MM.1S (cell line): Measurements from ENCODE around the gene NEURL1.

Experiments
- EZH2 ChIP-seq: fragments of 300-600 bp; sonication (generic); optimal IDR thresholded peaks from 2 replicates; pipeline ENCODE3; 2017; ENCODE audit warnings: low read depth, mild to moderate bottlenecking, antibody characterized with exemption, low read length, mixed read lengths
- TF ChIP-seq, protein P1 (sequence below): fragments of 300-600 bp; sonication (generic); IDR thresholded peaks from 2 replicates; pipeline ENCODE4 v1.5.1; 2016; ENCODE audit warnings: antibody characterized with exemption, low read length, mixed read lengths

DNA sequence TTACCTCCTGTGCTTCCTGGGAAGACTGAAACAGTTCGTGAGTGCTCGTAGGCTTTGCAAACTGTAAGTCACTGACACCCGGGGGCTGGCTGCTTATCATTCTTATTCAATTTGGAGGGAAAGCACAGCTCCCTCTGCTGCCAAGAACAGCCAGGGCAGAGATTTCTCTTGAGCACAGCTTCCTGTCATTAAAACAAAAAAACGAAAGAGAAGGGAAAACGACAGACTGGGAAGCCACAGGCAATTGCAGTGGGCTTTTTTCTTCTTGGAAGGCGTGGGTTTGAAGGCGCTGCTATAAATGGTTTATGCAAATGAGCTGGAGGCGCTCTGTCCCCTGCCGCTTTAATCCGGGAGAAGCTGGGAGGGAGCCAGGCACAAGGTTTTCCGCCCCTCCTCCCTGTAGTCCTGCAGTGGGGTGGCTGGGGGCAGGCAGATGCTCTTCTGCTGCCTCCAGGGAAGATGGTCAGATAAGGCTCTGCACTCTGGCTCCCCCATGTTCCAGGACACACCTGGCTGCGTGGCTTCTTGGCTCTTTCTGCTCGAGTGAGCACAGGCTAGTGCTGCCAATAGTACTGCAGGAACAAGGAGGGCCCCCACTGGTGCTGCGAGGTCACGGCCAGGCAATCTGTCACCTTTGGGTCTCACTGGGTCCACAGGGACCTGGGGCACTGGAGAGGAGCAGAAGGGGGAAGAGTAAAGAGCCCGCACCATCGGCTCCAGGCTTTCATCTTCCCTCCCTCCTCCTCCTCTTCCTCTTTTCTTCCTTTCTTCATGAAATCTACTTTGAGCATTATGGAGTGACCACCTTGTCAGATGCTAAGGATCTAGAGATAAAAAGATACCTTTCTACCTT, 49.5 kb downstream of the NEURL1 start:
- TF ChIP-seq EZH2: no peak
- TF ChIP-seq, protein P1, sequence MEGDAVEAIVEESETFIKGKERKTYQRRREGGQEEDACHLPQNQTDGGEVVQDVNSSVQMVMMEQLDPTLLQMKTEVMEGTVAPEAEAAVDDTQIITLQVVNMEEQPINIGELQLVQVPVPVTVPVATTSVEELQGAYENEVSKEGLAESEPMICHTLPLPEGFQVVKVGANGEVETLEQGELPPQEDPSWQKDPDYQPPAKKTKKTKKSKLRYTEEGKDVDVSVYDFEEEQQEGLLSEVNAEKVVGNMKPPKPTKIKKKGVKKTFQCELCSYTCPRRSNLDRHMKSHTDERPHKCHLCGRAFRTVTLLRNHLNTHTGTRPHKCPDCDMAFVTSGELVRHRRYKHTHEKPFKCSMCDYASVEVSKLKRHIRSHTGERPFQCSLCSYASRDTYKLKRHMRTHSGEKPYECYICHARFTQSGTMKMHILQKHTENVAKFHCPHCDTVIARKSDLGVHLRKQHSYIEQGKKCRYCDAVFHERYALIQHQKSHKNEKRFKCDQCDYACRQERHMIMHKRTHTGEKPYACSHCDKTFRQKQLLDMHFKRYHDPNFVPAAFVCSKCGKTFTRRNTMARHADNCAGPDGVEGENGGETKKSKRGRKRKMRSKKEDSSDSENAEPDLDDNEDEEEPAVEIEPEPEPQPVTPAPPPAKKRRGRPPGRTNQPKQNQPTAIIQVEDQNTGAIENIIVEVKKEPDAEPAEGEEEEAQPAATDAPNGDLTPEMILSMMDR: peak; percentile 70
